ENCODE results near the gene ARG2. TPM values are rescaled to one million over a fixed set of nuclear protein-coding genes. Genes with fewer than 3 reads are reported as not detected.
A peak's percentile ranks its signal among the peaks of the same experiment; 100 is the strongest.

Gene ARG2
- total and polyA plus RNA-seq, 9 of the 15 experiments (the other 6 are each of a cell fraction or from before 2014, with no cell fraction given) = 6.2 to 75.0 (median 17.8) TPM

DNA sequence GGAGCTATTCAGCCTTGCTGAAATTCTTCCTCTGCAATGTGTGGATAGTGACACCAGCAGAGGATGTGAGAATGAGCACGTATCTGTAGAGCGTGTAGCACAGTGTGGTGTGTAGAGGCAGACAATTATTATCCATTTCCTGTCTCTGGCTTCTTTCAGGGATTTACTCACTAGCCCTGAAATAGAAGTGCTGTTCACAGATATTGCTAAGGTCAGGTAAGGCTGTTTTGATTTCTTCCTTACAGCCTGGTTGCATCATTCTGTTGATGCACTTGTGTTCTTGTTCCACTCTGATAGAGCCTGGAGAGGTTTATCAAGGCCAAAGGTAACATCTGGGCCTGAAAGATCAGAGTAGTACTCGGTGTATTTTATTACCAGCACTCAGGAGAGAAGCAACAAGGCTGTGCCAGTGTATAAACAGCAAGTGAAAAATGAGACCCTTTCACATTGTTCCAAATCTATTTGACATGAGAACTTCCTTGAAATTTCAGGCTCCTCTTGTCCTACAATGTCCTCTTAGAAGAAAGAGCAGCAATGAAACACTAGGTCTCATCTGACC lies 16.7 kb downstream of the ARG2 start (continued):
- TF ChIP-seq, protein P1, sequence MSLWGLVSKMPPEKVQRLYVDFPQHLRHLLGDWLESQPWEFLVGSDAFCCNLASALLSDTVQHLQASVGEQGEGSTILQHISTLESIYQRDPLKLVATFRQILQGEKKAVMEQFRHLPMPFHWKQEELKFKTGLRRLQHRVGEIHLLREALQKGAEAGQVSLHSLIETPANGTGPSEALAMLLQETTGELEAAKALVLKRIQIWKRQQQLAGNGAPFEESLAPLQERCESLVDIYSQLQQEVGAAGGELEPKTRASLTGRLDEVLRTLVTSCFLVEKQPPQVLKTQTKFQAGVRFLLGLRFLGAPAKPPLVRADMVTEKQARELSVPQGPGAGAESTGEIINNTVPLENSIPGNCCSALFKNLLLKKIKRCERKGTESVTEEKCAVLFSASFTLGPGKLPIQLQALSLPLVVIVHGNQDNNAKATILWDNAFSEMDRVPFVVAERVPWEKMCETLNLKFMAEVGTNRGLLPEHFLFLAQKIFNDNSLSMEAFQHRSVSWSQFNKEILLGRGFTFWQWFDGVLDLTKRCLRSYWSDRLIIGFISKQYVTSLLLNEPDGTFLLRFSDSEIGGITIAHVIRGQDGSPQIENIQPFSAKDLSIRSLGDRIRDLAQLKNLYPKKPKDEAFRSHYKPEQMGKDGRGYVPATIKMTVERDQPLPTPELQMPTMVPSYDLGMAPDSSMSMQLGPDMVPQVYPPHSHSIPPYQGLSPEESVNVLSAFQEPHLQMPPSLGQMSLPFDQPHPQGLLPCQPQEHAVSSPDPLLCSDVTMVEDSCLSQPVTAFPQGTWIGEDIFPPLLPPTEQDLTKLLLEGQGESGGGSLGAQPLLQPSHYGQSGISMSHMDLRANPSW (CRISPR knock-in tag; IDR thresholded peaks at IDR 0.05) = no peak
- TF ChIP-seq ZFPM2 (CRISPR knock-in tag; IDR thresholded peaks at IDR 0.05) = no peak
- no peak for TF ChIP-seq SIN3A (IDR thresholded peaks at IDR 0.05; ENCODE audit: borderline replicate concordance in 2 of 2, control insufficient read depth in 1 of 2, low read depth in 2 of 2, low read length in 2 of 2)
- no peak for TF ChIP-seq MCM2 (IDR thresholded peaks at IDR 0.05; ENCODE audit: low read depth)
- no peak for TF ChIP-seq EZH2 (IDR thresholded peaks at IDR 0.05; ENCODE audit: borderline replicate concordance, low read depth, low read length)
- TF ChIP-seq RB1 (IDR thresholded peaks at IDR 0.05; ENCODE audit: low read depth) = no peak
- no peak for TF ChIP-seq HNRNPLL (IDR thresholded peaks at IDR 0.05; ENCODE audit: low read depth, low read length, poor library complexity, severe bottlenecking)
- no peak for TF ChIP-seq ZNF140 (CRISPR knock-in tag; IDR thresholded peaks at IDR 0.05)
- TF ChIP-seq, protein P2, sequence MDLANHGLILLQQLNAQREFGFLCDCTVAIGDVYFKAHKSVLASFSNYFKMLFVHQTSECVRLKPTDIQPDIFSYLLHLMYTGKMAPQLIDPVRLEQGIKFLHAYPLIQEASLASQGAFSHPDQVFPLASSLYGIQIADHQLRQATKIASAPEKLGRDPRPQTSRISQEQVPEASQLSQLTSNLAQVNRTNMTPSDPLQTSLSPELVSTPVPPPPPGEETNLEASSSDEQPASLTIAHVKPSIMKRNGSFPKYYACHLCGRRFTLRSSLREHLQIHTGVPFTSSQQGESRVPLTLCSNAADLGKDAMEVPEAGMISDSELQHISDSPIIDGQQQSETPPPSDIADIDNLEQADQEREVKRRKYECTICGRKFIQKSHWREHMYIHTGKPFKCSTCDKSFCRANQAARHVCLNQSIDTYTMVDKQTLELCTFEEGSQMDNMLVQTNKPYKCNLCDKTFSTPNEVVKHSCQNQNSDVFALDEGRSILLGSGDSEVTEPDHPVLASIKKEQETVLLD (IDR thresholded peaks at IDR 0.05) = no peak
- TF ChIP-seq, protein P3, sequence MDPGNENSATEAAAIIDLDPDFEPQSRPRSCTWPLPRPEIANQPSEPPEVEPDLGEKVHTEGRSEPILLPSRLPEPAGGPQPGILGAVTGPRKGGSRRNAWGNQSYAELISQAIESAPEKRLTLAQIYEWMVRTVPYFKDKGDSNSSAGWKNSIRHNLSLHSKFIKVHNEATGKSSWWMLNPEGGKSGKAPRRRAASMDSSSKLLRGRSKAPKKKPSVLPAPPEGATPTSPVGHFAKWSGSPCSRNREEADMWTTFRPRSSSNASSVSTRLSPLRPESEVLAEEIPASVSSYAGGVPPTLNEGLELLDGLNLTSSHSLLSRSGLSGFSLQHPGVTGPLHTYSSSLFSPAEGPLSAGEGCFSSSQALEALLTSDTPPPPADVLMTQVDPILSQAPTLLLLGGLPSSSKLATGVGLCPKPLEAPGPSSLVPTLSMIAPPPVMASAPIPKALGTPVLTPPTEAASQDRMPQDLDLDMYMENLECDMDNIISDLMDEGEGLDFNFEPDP (CRISPR knock-in tag; IDR thresholded peaks at IDR 0.05) = 0 out of 2 replicates have a peak, but pooled peaks have one; percentile 61
- peak; percentile 83 to 84 for TF ChIP-seq NCOA2 (IDR thresholded peaks at IDR 0.05; ENCODE audit: partially characterized antibody in 2 of 2)
- no peak for TF ChIP-seq ZNF121 (CRISPR knock-in tag; conservative IDR thresholded peaks at IDR 0.05)
- no peak for TF ChIP-seq ATF1 (CRISPR knock-in tag; IDR thresholded peaks at IDR 0.05)
- peak; percentile 65; the same call in 1 of the 2 replicates for TF ChIP-seq ATF1 (tag; IDR thresholded peaks at IDR 0.05)
- no peak for TF ChIP-seq ASH1L (IDR thresholded peaks at IDR 0.05; ENCODE audit: borderline replicate concordance, low read depth, partially characterized antibody)
- TF ChIP-seq, protein P4, sequence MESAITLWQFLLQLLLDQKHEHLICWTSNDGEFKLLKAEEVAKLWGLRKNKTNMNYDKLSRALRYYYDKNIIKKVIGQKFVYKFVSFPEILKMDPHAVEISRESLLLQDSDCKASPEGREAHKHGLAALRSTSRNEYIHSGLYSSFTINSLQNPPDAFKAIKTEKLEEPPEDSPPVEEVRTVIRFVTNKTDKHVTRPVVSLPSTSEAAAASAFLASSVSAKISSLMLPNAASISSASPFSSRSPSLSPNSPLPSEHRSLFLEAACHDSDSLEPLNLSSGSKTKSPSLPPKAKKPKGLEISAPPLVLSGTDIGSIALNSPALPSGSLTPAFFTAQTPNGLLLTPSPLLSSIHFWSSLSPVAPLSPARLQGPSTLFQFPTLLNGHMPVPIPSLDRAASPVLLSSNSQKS (CRISPR knock-in tag; IDR thresholded peaks at IDR 0.05) = no peak
- no peak for TF ChIP-seq RUNX1 (IDR thresholded peaks at IDR 0.05; ENCODE audit: low read depth)
- peak; percentile 69; the same call in 1 of the 2 replicates for TF ChIP-seq GATAD2B (IDR thresholded peaks at IDR 0.05; ENCODE audit: borderline replicate concordance)
- no peak for TF ChIP-seq ZNF644 (tag; IDR thresholded peaks at IDR 0.05; ENCODE audit: low read depth)
- no peak for TF ChIP-seq SAFB (IDR thresholded peaks at IDR 0.05; ENCODE audit: borderline replicate concordance, low read depth, low read length)
